Liver (tissue), 9 donors: ENCODE measurements around the gene MIPEP. TPM values are rescaled to one million over a fixed set of nuclear protein-coding genes. Genes with fewer than 3 reads are reported as not detected.

Experiments used
- DNase-seq: peaks from one replicate; pipeline ENCODE4 v3.0.0-alpha.2; 2017; ENCODE audit warnings: low spot score
- H3K27ac ChIP-seq, 2 donors: one replicate each; pipeline ENCODE4 v1.7.0; 2013; ENCODE audit warnings: inconsistent platforms in 2 of 2, low read length in 2 of 2, control low read depth in 1 of 2, low read depth in 1 of 2, mild to moderate bottlenecking in 1 of 2
- H3K27me3 ChIP-seq, 4 donors: one replicate each; pipeline versions ENCODE4 v1.6.1 to v1.7.0; 2013; ENCODE audit warnings: low read length in 3 of 4, inconsistent platforms in 1 of 4, mild to moderate bottlenecking in 1 of 4, moderate library complexity in 1 of 4; ENCODE audit not compliant: control insufficient read depth in 4 of 4, insufficient read depth in 4 of 4
- H3K36me3 ChIP-seq, 4 donors: one replicate each; pipeline versions ENCODE4 v1.6.1 to v1.7.0; 2013; ENCODE audit warnings: low read length in 3 of 4, mild to moderate bottlenecking in 3 of 4, low read depth in 1 of 4, moderate library complexity in 1 of 4; ENCODE audit not compliant: control insufficient read depth in 4 of 4, insufficient read depth in 3 of 4
- H3K4me1 ChIP-seq, 4 donors: one replicate each; pipeline versions ENCODE4 v1.6.1 to v1.7.0; 2013; ENCODE audit warnings: low read length in 3 of 4, mild to moderate bottlenecking in 3 of 4, moderate library complexity in 1 of 4; ENCODE audit not compliant: control insufficient read depth in 4 of 4, insufficient read depth in 4 of 4
- H3K4me3 ChIP-seq, 3 donors: one replicate each; pipeline versions ENCODE4 v1.6.1 to v1.7.0; 2013; ENCODE audit warnings: low read length in 3 of 3, control low read depth in 1 of 3, low read depth in 1 of 3, mild to moderate bottlenecking in 1 of 3
- H3K9ac ChIP-seq, 2 donors: one replicate each; pipeline ENCODE4 v1.7.0; 2013; ENCODE audit warnings: low read length in 2 of 2, mild to moderate bottlenecking in 2 of 2, moderate library complexity in 2 of 2, control low read depth in 1 of 2, low read depth in 1 of 2
- H3K9me3 ChIP-seq, 4 donors: one replicate each; pipeline versions ENCODE4 v1.6.1 to v1.7.0; 2013; ENCODE audit warnings: low read length in 3 of 4; ENCODE audit not compliant: control insufficient read depth in 4 of 4
- CTCF ChIP-seq: fragments of 150-350 bp; IDR thresholded peaks from 2 replicates; pipeline ENCODE4 v1.5.1; 2017; ENCODE audit warnings: improper control_type of control experiment, low read depth, low read length; ENCODE audit not compliant: missing input control
- EGR1 ChIP-seq, 2 donors: IDR thresholded peaks; 2 replicates each; pipeline ENCODE4 v1.6.1; 2016 to 2018; ENCODE audit warnings: antibody characterized with exemption in 2 of 2, low read depth in 2 of 2
- FOXA1 ChIP-seq: IDR thresholded peaks from 2 replicates; pipeline ENCODE4 v1.6.1; 2016; ENCODE audit warnings: antibody characterized with exemption
- FOXA2 ChIP-seq: IDR thresholded peaks from 2 replicates; pipeline ENCODE4 v1.6.1; 2016; ENCODE audit warnings: antibody characterized with exemption
- HNF4A ChIP-seq, 2 donors: conservative IDR thresholded peaks; 2 replicates each; pipeline ENCODE4 v1.6.1; 2016; ENCODE audit warnings: antibody characterized with exemption in 2 of 2, mild to moderate bottlenecking in 2 of 2
- HNF4G ChIP-seq: IDR thresholded peaks from 2 replicates; pipeline ENCODE4 v1.6.1; 2016; ENCODE audit warnings: antibody characterized with exemption
- JUND ChIP-seq, 2 donors: IDR thresholded peaks; 2 replicates each; pipeline ENCODE4 v1.6.1; 2016; ENCODE audit warnings: antibody characterized with exemption in 2 of 2
- NR2F2 ChIP-seq: IDR thresholded peaks from 2 replicates; pipeline ENCODE4 v1.6.1; 2016; ENCODE audit warnings: antibody characterized with exemption
- RAD21 ChIP-seq, 2 donors: IDR thresholded peaks; 2 replicates each; pipeline ENCODE4 v1.6.1; 2016; ENCODE audit warnings: antibody characterized with exemption in 2 of 2, mild to moderate bottlenecking in 2 of 2
- REST ChIP-seq: IDR thresholded peaks from 2 replicates; pipeline ENCODE4 v1.6.1; 2016; ENCODE audit warnings: antibody characterized with exemption, mild to moderate bottlenecking
- RXRA ChIP-seq, 2 donors: IDR thresholded peaks; 2 replicates each; pipeline ENCODE4 v1.6.1; 2017 to 2018; ENCODE audit warnings: antibody characterized with exemption in 2 of 2, mild to moderate bottlenecking in 1 of 2
- TAF1 ChIP-seq: conservative IDR thresholded peaks from 2 replicates; pipeline ENCODE4 v1.6.1; 2016; ENCODE audit warnings: antibody characterized with exemption, mild to moderate bottlenecking
- YY1 ChIP-seq: IDR thresholded peaks from 2 replicates; pipeline ENCODE4 v1.6.1; 2016; ENCODE audit warnings: antibody characterized with exemption, mild to moderate bottlenecking
- ZBTB33 ChIP-seq: IDR thresholded peaks from 2 replicates; pipeline ENCODE4 v1.6.1; 2016; ENCODE audit warnings: antibody characterized with exemption
- WGBS: extraction: QIAGEN DNeasy Blood & Tissue Kit; methylation state at CpG from one replicate; pipeline ENCODE4 v1.1.7; 2013; 5-methylcytosine and 5-hydroxymethylcytosine counted together
- polyA plus RNA-seq, 2 donors: library from polyadenylated mRNA; stranded (reverse) in 1 of 2; unstranded in 1 of 2; fragments of 200-250 nt in 1 of 2; fragments of >200 nt in 1 of 2; fragmentation: Nextera tagmentation in 1 of 2; extraction: Ambion mirVana in 1 of 2; gene quantifications; one replicate each; pipeline versions ENCODE4 v1.2.1 to v1.2.3, GENCODE V29; 2013 to 2015
- total RNA-seq, 2 donors: library from RNA; depleted of rRNA; stranded (reverse); fragments of >200 nt; gene quantifications; one replicate each; pipeline ENCODE4 v1.2.3, GENCODE V29; 2014
- TF ChIP-seq, protein P1 (sequence below): IDR thresholded peaks from 2 replicates; pipeline ENCODE4 v1.6.1; 2016; ENCODE audit warnings: antibody characterized with exemption
- donor health status: healthy.
- donor health status: healthy.
- donor health status: healthy.
- donor health status: healthy.
- donor health status: healthy.

The MIPEP gene
- total and polyA plus RNA-seq, 4 donors = 7.4 to 11.7 (median 10.2) TPM

GRCh38 chr13:23697772-23698313, 191.4 kb downstream of the MIPEP start:
- WGBS = 75% methylated on average over 1 of the region's 1 CpG
- peaks cover 0 to 2% (median 1%) of the 10 kb centered on the region in 4 donors for H3K4me1 ChIP-seq
- no peak overlapping the region for H3K9ac ChIP-seq
- H3K9me3 ChIP-seq = no peaks in the 10 kb centered on the region
- no peak overlapping the region for H3K27ac ChIP-seq
- peaks cover 0 to 5% (median 0%) of the 10 kb centered on the region in 4 donors for H3K27me3 ChIP-seq
- no peaks in the 10 kb centered on the region for H3K36me3 ChIP-seq
- no peak overlapping the region for H3K4me3 ChIP-seq
- DNase-seq = no peak
- TF ChIP-seq YY1 (no peak), NR2F2 (peak; percentile 58)

DNA sequence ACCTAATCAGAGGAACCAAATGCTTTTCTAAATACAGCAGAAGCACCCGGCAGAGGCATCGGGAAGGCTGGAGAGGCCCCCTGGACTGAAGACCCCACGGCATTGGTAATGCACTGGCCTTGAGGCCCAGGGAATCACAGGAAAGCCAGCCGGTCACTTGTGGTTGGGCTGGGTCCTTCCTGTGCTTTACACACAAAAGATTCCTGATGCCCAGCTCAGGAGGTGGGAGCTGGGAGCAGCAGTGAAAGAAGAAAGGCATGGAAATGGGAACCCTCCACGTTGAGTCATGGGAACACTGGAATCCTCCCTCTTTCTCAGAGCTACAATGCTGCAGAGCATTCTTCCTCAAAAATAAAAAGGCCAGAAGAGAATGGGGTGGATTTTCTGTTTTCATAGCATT, 192.6 kb downstream of the MIPEP start:
- no peak for DNase-seq
- Histone ChIP-seq H3K9ac (no peak overlapping the region), H3K9me3 (no peaks in the 10 kb centered on the region), H3K4me1 (peaks cover 0 to 2% (median 1%) of the 10 kb centered on the region in 4 donors), H3K27ac (no peak overlapping the region), H3K27me3 (peaks cover 0 to 5% (median 0%) of the 10 kb centered on the region in 4 donors), H3K36me3 (no peaks in the 10 kb centered on the region), H3K4me3 (no peak overlapping the region)
- no peak for TF ChIP-seq REST
- no peak for TF ChIP-seq HNF4A (conservative IDR thresholded peaks at IDR 0.05)
- TF ChIP-seq RXRA (IDR thresholded peaks at IDR 0.05) = no peak
- TF ChIP-seq JUND (IDR thresholded peaks at IDR 0.05) = no peak
- no peak for TF ChIP-seq FOXA1
- TF ChIP-seq CTCF = no peak
- TF ChIP-seq RAD21 (IDR thresholded peaks at IDR 0.05) = no peak
- TF ChIP-seq ZBTB33 = no peak
- no peak for TF ChIP-seq TAF1
- no peak for TF ChIP-seq YY1
- TF ChIP-seq HNF4G = no peak
- TF ChIP-seq, protein P1, sequence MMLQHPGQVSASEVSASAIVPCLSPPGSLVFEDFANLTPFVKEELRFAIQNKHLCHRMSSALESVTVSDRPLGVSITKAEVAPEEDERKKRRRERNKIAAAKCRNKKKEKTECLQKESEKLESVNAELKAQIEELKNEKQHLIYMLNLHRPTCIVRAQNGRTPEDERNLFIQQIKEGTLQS = no peak
- no peak for TF ChIP-seq NR2F2
- TF ChIP-seq FOXA2 = no peak
- TF ChIP-seq EGR1 (IDR thresholded peaks at IDR 0.05; ENCODE audit: low read depth in 2 of 2) = no peak
- 71% methylated on average over 5 of the region's 5 CpGs for WGBS
